Common myeloid progenitor, CD34-positive (primary cell): ENCODE data around the gene PTPN18.

Experiments used
- CTCF ChIA-PET: fragments of 350-600 bp; sonication (Branson Sonifier 250); formaldehyde crosslinking; loops from one replicate; lab custom pipeline; 2021; ENCODE audit warnings: antibody characterized with exemption; lab: Charles Lee
- POLR2A ChIA-PET: fragments of 350-600 bp; sonication (Branson Sonifier 250); formaldehyde crosslinking; loops from one replicate; lab custom pipeline; 2021; ENCODE audit warnings: antibody characterized with exemption; lab: Charles Lee
- DNase-seq, 3 donors: peaks; one replicate each; pipeline versions ENCODE4 v3.0.0 to v3.0.0-alpha.2; 2013
- H3K27ac ChIP-seq, 2 experiments: 1 replicate in 1 of 2; 2 replicates in 1 of 2; pipeline ENCODE4 v1.7.0; 2013; ENCODE audit warnings: inconsistent platforms in 2 of 2, low read length in 2 of 2, mild to moderate bottlenecking in 2 of 2, low read depth in 1 of 2, moderate library complexity in 1 of 2; ENCODE audit not compliant: severe bottlenecking in 2 of 2, insufficient read depth in 1 of 2, poor library complexity in 1 of 2
- H3K27me3 ChIP-seq, 5 experiments: replicated peaks in 2 of 5; 1 replicate in 3 of 5; 2 replicates in 2 of 5; pipeline versions ENCODE4 v1.6.1 to v1.7.0; 2013; ENCODE audit warnings: low read length in 4 of 5, mild to moderate bottlenecking in 2 of 5, moderate library complexity in 2 of 5, inconsistent platforms in 1 of 5; ENCODE audit not compliant: insufficient read depth in 5 of 5, control insufficient read depth in 4 of 5
- H3K36me3 ChIP-seq, 4 experiments: 1 replicate in 2 of 4; 2 replicates in 2 of 4; pipeline versions ENCODE4 v1.6.1 to v1.7.0; 2013; ENCODE audit warnings: low read length in 3 of 4, control low read depth in 1 of 4, mild to moderate bottlenecking in 1 of 4; ENCODE audit not compliant: control insufficient read depth in 4 of 4, insufficient read depth in 4 of 4
- H3K4me1 ChIP-seq, 4 experiments: 1 replicate in 3 of 4; 2 replicates in 1 of 4; pipeline versions ENCODE4 v1.6.1 to v1.7.1; 2013; ENCODE audit warnings: low read length in 3 of 4, mild to moderate bottlenecking in 3 of 4, control low read depth in 1 of 4, inconsistent platforms in 1 of 4, moderate library complexity in 1 of 4; ENCODE audit not compliant: control insufficient read depth in 4 of 4, insufficient read depth in 4 of 4; ENCODE audit errors: control extremely low read depth in 1 of 4
- H3K4me3 ChIP-seq, 7 experiments: 1 replicate in 4 of 7; 2 replicates in 3 of 7; pipeline versions ENCODE4 v1.5.1 to v1.7.0; 2013; ENCODE audit warnings: mild to moderate bottlenecking in 7 of 7, low read length in 6 of 7, moderate library complexity in 6 of 7, inconsistent platforms in 2 of 7, low read depth in 2 of 7, control low read depth in 1 of 7; ENCODE audit not compliant: insufficient read depth in 4 of 7, control insufficient read depth in 1 of 7; ENCODE audit errors: extremely low read depth in 1 of 7
- H3K9me3 ChIP-seq, 5 experiments: 1 replicate in 4 of 5; 2 replicates in 1 of 5; pipeline versions ENCODE4 v1.6.1 to v1.7.1; 2013; ENCODE audit warnings: low read length in 4 of 5, mild to moderate bottlenecking in 2 of 5, inconsistent platforms in 1 of 5, low read depth in 1 of 5, moderate library complexity in 1 of 5; ENCODE audit not compliant: control insufficient read depth in 4 of 5, insufficient read depth in 2 of 5; ENCODE audit errors: control extremely low read depth in 1 of 5
- WGBS: methylation state at CpG from one replicate; pipeline ENCODE4 v1.1.5; 2013; ENCODE audit not compliant: insufficient coverage; 5-methylcytosine and 5-hydroxymethylcytosine counted together

Gene PTPN18

DNA sequence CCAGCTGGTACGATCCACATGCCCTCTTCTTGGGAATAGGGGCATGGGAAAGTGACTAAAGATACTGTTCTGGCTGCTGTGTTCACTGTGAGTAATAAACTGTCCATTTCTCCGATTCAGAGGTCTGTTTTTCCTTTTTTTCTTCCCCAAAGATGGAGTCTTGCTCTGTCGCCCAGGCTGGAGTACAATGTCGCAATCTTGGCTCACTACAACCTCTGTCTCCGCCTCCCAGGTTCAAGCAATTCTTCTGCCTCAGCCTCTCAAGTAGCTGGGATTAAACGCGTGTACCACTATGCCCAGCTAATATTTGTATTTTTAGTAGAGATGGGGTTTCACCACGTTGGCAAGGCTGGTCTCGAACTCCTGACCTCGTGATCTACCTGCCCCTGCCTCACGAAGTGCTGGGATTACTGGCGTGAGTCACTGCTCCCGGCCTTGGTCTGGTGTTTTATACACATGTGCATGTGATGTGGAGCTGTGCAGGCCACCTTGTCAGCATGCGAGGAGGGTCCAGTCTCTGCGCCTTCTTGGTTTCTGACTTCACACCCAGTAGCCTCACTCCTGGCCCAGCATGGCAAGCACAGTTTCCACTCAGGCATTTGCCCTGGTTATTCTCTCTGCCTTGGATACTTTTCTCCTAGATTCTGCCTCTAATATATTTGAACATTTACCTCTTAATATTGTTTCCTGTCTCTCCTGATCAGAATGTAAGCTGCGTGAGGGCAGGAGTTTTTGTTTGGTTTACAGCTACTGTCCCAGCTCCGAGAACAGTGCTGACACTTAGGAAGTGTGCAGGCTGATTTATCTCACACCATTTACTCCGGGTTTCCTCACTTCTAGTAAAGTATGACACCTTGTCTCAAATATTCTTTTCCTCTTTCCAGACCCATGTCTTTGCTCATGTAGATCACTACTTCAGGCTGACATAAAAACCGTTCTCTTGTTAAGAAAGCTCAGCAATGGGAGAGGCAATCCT lies 19.7 kb downstream of the PTPN18 start:
- H3K36me3 ChIP-seq: peaks cover 2 to 14% (median 8%) of the 10 kb centered on the region in 4 experiments
- peaks cover 0 to 35% (median 28%) of the 10 kb centered on the region in 4 experiments for H3K4me1 ChIP-seq
- WGBS: 100% methylated on average over 17 of the region's 19 CpGs
- ChIA-PET POLR2A (no interaction called here), CTCF (interaction anchor here (3.3 kb wide), 1 partner anchor 14 kb away, joined by 18 read pairs; no protein-coding TSS in a partner anchor)
- H3K9me3 ChIP-seq: no peaks in the 10 kb centered on the region
- no peak for DNase-seq
- no peaks in the 10 kb centered on the region for H3K27me3 ChIP-seq
- no peak overlapping the region for H3K27ac ChIP-seq
- no peak overlapping the region for H3K4me3 ChIP-seq

GRCh38 chr2:130376433-130377293 lies 20.8 kb downstream of the PTPN18 start:
- Histone ChIP-seq H3K36me3 (peaks cover 2 to 15% (median 9%) of the 10 kb centered on the region in 4 experiments), H3K4me3 (no peak overlapping the region), H3K27ac (no peak overlapping the region), H3K4me1 (peaks cover 0 to 27% (median 18%) of the 10 kb centered on the region in 4 experiments), H3K9me3 (no peaks in the 10 kb centered on the region), H3K27me3 (no peaks in the 10 kb centered on the region)
- WGBS: 82% methylated on average over 8 of the region's 11 CpGs
- no peak for DNase-seq
- POLR2A ChIA-PET: no interaction called here
- CTCF ChIA-PET: interaction anchor here (1.4 kb wide), 2 partner anchors 14 to 23 kb away, joined by 4 read pairs; no protein-coding TSS in a partner anchor

- Histone ChIP-seq H3K9me3 (no peaks in the 10 kb centered on the region), H3K4me3 (no peak overlapping the region), H3K27me3 (no peaks in the 10 kb centered on the region), H3K36me3 (peaks cover 2 to 17% (median 9%) of the 10 kb centered on the region in 4 experiments), H3K4me1 (peaks cover 0 to 20% (median 12%) of the 10 kb centered on the region in 4 experiments), H3K27ac (no peak overlapping the region)
- CTCF ChIA-PET: interaction anchor here (0.7 to 1.4 kb wide), 3 partner anchors 9 to 24 kb away, joined by 4 read pairs; no protein-coding TSS in a partner anchor
- no peak for DNase-seq
- POLR2A ChIA-PET: no interaction called here
- 98% methylated on average over 5 of the region's 5 CpGs for WGBS
These were observed 21.6 kb downstream of the PTPN18 start for GRCh38 chr2:130377491-130377890.

- WGBS: 92% methylated on average over 2 of the region's 3 CpGs
- no peaks in the 10 kb centered on the region for H3K9me3 ChIP-seq
- POLR2A ChIA-PET: no interaction called here
These were observed 22.5 kb downstream of the PTPN18 start for GRCh38 chr2:130378206-130378897.

GRCh38 chr2:130378898-130379214 lies 23.0 kb downstream of the PTPN18 start:
- WGBS: 90% methylated on average over 3 of the region's 3 CpGs
- Histone ChIP-seq H3K9me3 (no peaks in the 10 kb centered on the region), H3K4me3 (no peak overlapping the region), H3K27me3 (no peaks in the 10 kb centered on the region), H3K36me3 (peaks cover 2 to 17% (median 9%) of the 10 kb centered on the region in 4 experiments), H3K27ac (no peak overlapping the region), H3K4me1 (peaks cover 0 to 11% (median 3%) of the 10 kb centered on the region in 4 experiments)
- ChIA-PET CTCF (interaction anchor here (0.7 to 1.6 kb wide), 3 partner anchors 11 to 36 kb away, joined by 3 to 4 read pairs (median 3); no protein-coding TSS in a partner anchor), POLR2A (no interaction called here)
- no peak for DNase-seq

More at GRCh38 chr2:130378206-130378897, 22.5 kb downstream of the PTPN18 start:
- Histone ChIP-seq H3K27me3 (no peaks in the 10 kb centered on the region), H3K4me3 (no peak overlapping the region), H3K27ac (no peak overlapping the region), H3K4me1 (peaks cover 0 to 11% (median 4%) of the 10 kb centered on the region in 4 experiments), H3K36me3 (peaks cover 2 to 17% (median 9%) of the 10 kb centered on the region in 4 experiments)
- no peak for DNase-seq
- CTCF ChIA-PET: interaction anchor here (1.5 to 1.6 kb wide), 2 partner anchors 11 to 26 kb away, joined by 3 to 4 read pairs; no protein-coding TSS in a partner anchor

GRCh38 chr2:130380096-130380934 lies 24.5 kb downstream of the PTPN18 start:
- peak in 2 of 3 donors; percentile 27 to 53 for DNase-seq
- CTCF ChIA-PET: interaction anchor here (1.5 kb wide), 1 partner anchor 28 kb away, joined by 3 read pairs; no protein-coding TSS in a partner anchor
- no peaks in the 10 kb centered on the region for H3K27me3 ChIP-seq
- POLR2A ChIA-PET: no interaction called here
- H3K36me3 ChIP-seq: peaks cover 2 to 13% (median 7%) of the 10 kb centered on the region in 4 experiments
- H3K4me1 ChIP-seq: peaks cover 0 to 11% (median 3%) of the 10 kb centered on the region in 4 experiments
- 90% methylated on average over 10 of the region's 11 CpGs for WGBS
- H3K9me3 ChIP-seq: no peaks in the 10 kb centered on the region
- H3K27ac ChIP-seq: no peak overlapping the region
- H3K4me3 ChIP-seq: no peak overlapping the region
